ENCODE data around the gene GPR45. TPM values are rescaled to one million over a fixed set of nuclear protein-coding genes. Genes with fewer than 3 reads are reported as not detected.

The GPR45 gene
- total RNA-seq, 3 donors from 2014 or later: not detected

GRCh38 chr2:105224444-105224843 is 17.1 kb upstream of the GPR45 start:
- Histone ChIP-seq H3K4me1 (ENCODE audit: low read depth) (no peaks in the 10 kb centered on the region), H3K4me3 (no peak overlapping the region), H3K9me3 (no peaks in the 10 kb centered on the region), H3K36me3 (ENCODE audit: low read depth) (no peaks in the 10 kb centered on the region)
- ATAC-seq: no peak
- intact Hi-C loops (cut with DNase I, micrococcal nuclease): no loop called here
- DNase-seq: no peak
- TF ChIP-seq CTCF (IDR thresholded peaks at IDR 0.05): no peak

GRCh38 chr2:105231232-105231619 is 10.3 kb upstream of the GPR45 start:
- TF ChIP-seq CTCF (IDR thresholded peaks at IDR 0.05): no peak
- Histone ChIP-seq H3K36me3 (ENCODE audit: low read depth) (no peaks in the 10 kb centered on the region), H3K9me3 (no peaks in the 10 kb centered on the region), H3K4me3 (no peak overlapping the region), H3K4me1 (ENCODE audit: low read depth) (no peaks in the 10 kb centered on the region)
- intact Hi-C loops (cut with DNase I, micrococcal nuclease): no loop called here
- DNase-seq: no peak
- ATAC-seq: no peak

- H3K36me3 ChIP-seq (ENCODE audit: low read depth): no peaks in the 10 kb centered on the region
- intact Hi-C loops (cut with DNase I, micrococcal nuclease): loop anchor here (5.0 kb wide), 2 partner anchors 118 to 123 kb away; no protein-coding TSS in a partner anchor
- ATAC-seq (peak; percentile 77), DNase-seq (peak; percentile 63 to 97 (median 82))
- no peaks in the 10 kb centered on the region for H3K9me3 ChIP-seq
- H3K4me3 ChIP-seq: no peak overlapping the region
- no peaks in the 10 kb centered on the region for H3K4me1 ChIP-seq (ENCODE audit: low read depth)
- TF ChIP-seq CTCF (IDR thresholded peaks at IDR 0.05): peak; percentile 35
Measured at GRCh38 chr2:105235388-105236059, 6.0 kb upstream of the GPR45 start.

- no peak for ATAC-seq
- DNase-seq: no peak
- Histone ChIP-seq H3K36me3 (ENCODE audit: low read depth) (no peaks in the 10 kb centered on the region), H3K4me3 (no peak overlapping the region), H3K4me1 (ENCODE audit: low read depth) (no peaks in the 10 kb centered on the region), H3K9me3 (no peaks in the 10 kb centered on the region)
- TF ChIP-seq CTCF (IDR thresholded peaks at IDR 0.05): no peak
- intact Hi-C loops (cut with DNase I, micrococcal nuclease): loop anchor here (5.0 kb wide), 2 partner anchors 119 to 124 kb away; no protein-coding TSS in a partner anchor
Measured at GRCh38 chr2:105236060-105236424, 5.5 kb upstream of the GPR45 start.

- Histone ChIP-seq H3K9me3 (no peaks in the 10 kb centered on the region), H3K4me3 (no peak overlapping the region), H3K36me3 (ENCODE audit: low read depth) (no peaks in the 10 kb centered on the region), H3K4me1 (ENCODE audit: low read depth) (no peaks in the 10 kb centered on the region)
- DNase-seq: no peak
- ATAC-seq: no peak
- intact Hi-C loops (cut with DNase I, micrococcal nuclease): loop anchor here (5.0 kb wide), 2 partner anchors 120 to 125 kb away; no protein-coding TSS in a partner anchor
- no peak for TF ChIP-seq CTCF (IDR thresholded peaks at IDR 0.05)
Measured at GRCh38 chr2:105237045-105237765, 4.3 kb upstream of the GPR45 start.
